Peyer's patch (tissue), 4 donors: Measurements from ENCODE around the gene ZNF616.

ENCODE experiments used
- CTCF ChIP-seq, 6 experiments: fragments of 450-650 bp in 4 of 6; fragments of 200-600 bp in 2 of 6; sonication (generic) in 1 of 6; IDR thresholded peaks; one replicate each; pipeline ENCODE4 v1.5.1; 2017 to 2019; ENCODE audit warnings: antibody characterized with exemption in 6 of 6, mild to moderate bottlenecking in 3 of 6, moderate library complexity in 1 of 6
- POLR2A ChIP-seq, 2 donors: fragments of 450-650 bp; IDR thresholded peaks; one replicate each; pipeline ENCODE4 v1.5.1; 2017; ENCODE audit warnings: antibody characterized with exemption in 2 of 2, mild to moderate bottlenecking in 2 of 2, moderate library complexity in 2 of 2

GRCh38 chr19:52115526-52116053, 24.1 kb downstream of the ZNF616 start:
- TF ChIP-seq CTCF (IDR thresholded peaks at IDR 0.05), result no peak
- no peak for TF ChIP-seq POLR2A (IDR thresholded peaks at IDR 0.05)
